Skeletal muscle tissue (tissue), 4 donors: ENCODE results near the gene ALDH16A1. TPM values are rescaled to one million over a fixed set of nuclear protein-coding genes. Genes with fewer than 3 reads are reported as not detected.
"Not testable (repeated sequence)": the region's sequence is repeated elsewhere in the genome, so short reads cannot be mapped to it uniquely, and the experiment has no call there.

Source experiments
- H3K27ac ChIP-seq: one replicate; pipeline ENCODE4 v1.7.0; 2013; ENCODE audit warnings: mild to moderate bottlenecking, low read depth, low read length, inconsistent platforms
- H3K27me3 ChIP-seq, 3 donors: one replicate each; pipeline ENCODE4 v1.7.0; 2013; ENCODE audit warnings: low read length in 3 of 3; ENCODE audit not compliant: control insufficient read depth in 3 of 3, insufficient read depth in 3 of 3
- H3K36me3 ChIP-seq, 3 donors: one replicate each; pipeline ENCODE4 v1.7.0; 2013; ENCODE audit warnings: low read length in 3 of 3; ENCODE audit not compliant: control insufficient read depth in 3 of 3, insufficient read depth in 3 of 3
- H3K4me1 ChIP-seq, 3 donors: one replicate each; pipeline ENCODE4 v1.7.0; 2013; ENCODE audit warnings: low read length in 3 of 3, mild to moderate bottlenecking in 3 of 3; ENCODE audit not compliant: control insufficient read depth in 3 of 3, insufficient read depth in 3 of 3
- H3K4me3 ChIP-seq, 3 donors: one replicate each; pipeline ENCODE4 v1.7.0; 2013; ENCODE audit warnings: low read length in 3 of 3
- H3K9ac ChIP-seq, 3 donors: one replicate each; pipeline ENCODE4 v1.7.0; 2013; ENCODE audit warnings: low read length in 3 of 3, mild to moderate bottlenecking in 3 of 3, moderate library complexity in 2 of 3, low read depth in 1 of 3
- H3K9me3 ChIP-seq, 3 donors: one replicate each; pipeline ENCODE4 v1.7.0; 2013; ENCODE audit warnings: low read length in 3 of 3; ENCODE audit not compliant: control insufficient read depth in 3 of 3
- total RNA-seq: library from RNA; depleted of rRNA; stranded (reverse); fragments of >200 nt; gene quantifications from one replicate; pipeline ENCODE4 v1.2.3, GENCODE V29; 2014
- donor health status: Osteomylitis.

Gene ALDH16A1
- total RNA-seq, 1 donor from 2014 or later, result 20.9 TPM

GRCh38 chr19:49469828-49470614 is 17.0 kb downstream of the ALDH16A1 start:
- Histone ChIP-seq H3K27ac (no peak overlapping the region), H3K4me3 (no peak overlapping the region), H3K9ac (no peak overlapping the region), H3K36me3 (peaks cover 3 to 5% (median 4%) of the 10 kb centered on the region in 3 donors), H3K4me1 (peaks cover 21 to 29% (median 25%) of the 10 kb centered on the region in 3 donors), H3K27me3 (no peaks in the 10 kb centered on the region), H3K9me3 (no peaks in the 10 kb centered on the region)

GRCh38 chr19:49470615-49470978 is 17.6 kb downstream of the ALDH16A1 start:
- no peak overlapping the region for H3K27ac ChIP-seq
- H3K4me1 ChIP-seq, result peaks cover 23 to 29% (median 27%) of the 10 kb centered on the region in 3 donors
- H3K4me3 ChIP-seq, result no peak overlapping the region
- no peaks in the 10 kb centered on the region for H3K9me3 ChIP-seq
- no peaks in the 10 kb centered on the region for H3K27me3 ChIP-seq
- H3K9ac ChIP-seq, result no peak overlapping the region
- peaks cover 2 to 4% (median 3%) of the 10 kb centered on the region in 3 donors for H3K36me3 ChIP-seq

- H3K36me3 ChIP-seq, result peaks cover 0 to 3% (median 0%) of the 10 kb centered on the region in 3 donors
- no peak overlapping the region for H3K27ac ChIP-seq
- no peaks in the 10 kb centered on the region for H3K9me3 ChIP-seq
- peak overlapping the region in 1 of 3 donors; percentile 3 for H3K9ac ChIP-seq
- peaks cover 23 to 29% (median 27%) of the 10 kb centered on the region in 3 donors for H3K4me1 ChIP-seq
- H3K4me3 ChIP-seq, result no peak overlapping the region
- H3K27me3 ChIP-seq, result no peaks in the 10 kb centered on the region
Observed at GRCh38 chr19:49472936-49473335, 19.9 kb downstream of the ALDH16A1 start.

- not testable (repeated sequence) for H3K27me3 ChIP-seq, H3K9me3 ChIP-seq, H3K36me3 ChIP-seq
- Histone ChIP-seq H3K4me1 (peaks cover 22 to 25% (median 25%) of the 10 kb centered on the region in 3 donors), H3K4me3 (peak overlapping the region; percentile 74 to 83 (median 78)), H3K27ac (peak overlapping the region; percentile 71), H3K9ac (peak overlapping the region; percentile 74 to 84 (median 74))
Observed at GRCh38 chr19:49473501-49473867, 20.5 kb downstream of the ALDH16A1 start.

GRCh38 chr19:49473868-49474541 is 21.0 kb downstream of the ALDH16A1 start, which contains the start of gene FLT3LG:
TSS of gene FLT3LG (plus strand) at chr19:49474215. CDS start at chr19:49474640, 425 bp downstream.
- Histone ChIP-seq H3K9me3 (no peaks in the 10 kb centered on the region), H3K9ac (peak within 1 kb of the TSS; percentile 74 to 84 (median 81)), H3K36me3 (no peaks in the 10 kb centered on the region), H3K4me1 (peaks cover 17 to 21% (median 21%) of the 10 kb centered on the region in 3 donors), H3K27me3 (no peaks in the 10 kb centered on the region), H3K27ac (peak within 1 kb of the TSS; percentile 71), H3K4me3 (peak within 1 kb of the TSS; percentile 74 to 83 (median 78))

- Histone ChIP-seq H3K27ac (peak overlapping the region; percentile 71), H3K36me3 (no peaks in the 10 kb centered on the region), H3K4me3 (peak overlapping the region; percentile 74 to 83 (median 78)), H3K4me1 (peaks cover 16 to 19% (median 18%) of the 10 kb centered on the region in 3 donors), H3K9me3 (no peaks in the 10 kb centered on the region), H3K9ac (peak overlapping the region; percentile 74 to 84 (median 81)), H3K27me3 (no peaks in the 10 kb centered on the region)
Observed at GRCh38 chr19:49474542-49474924, 21.5 kb downstream of the ALDH16A1 start.

- no peaks in the 10 kb centered on the region for H3K27me3 ChIP-seq
- H3K4me1 ChIP-seq, result peaks cover 16 to 18% (median 16%) of the 10 kb centered on the region in 3 donors
- H3K4me3 ChIP-seq, result peak overlapping the region in 2 of 3 donors; percentile 74 to 83
- no peaks in the 10 kb centered on the region for H3K36me3 ChIP-seq
- no peaks in the 10 kb centered on the region for H3K9me3 ChIP-seq
- peak overlapping the region in 1 of 3 donors; percentile 16 for H3K9ac ChIP-seq
- no peak overlapping the region for H3K27ac ChIP-seq
Observed at GRCh38 chr19:49475191-49475917, 22.3 kb downstream of the ALDH16A1 start.

- Histone ChIP-seq H3K27me3 (no peaks in the 10 kb centered on the region), H3K4me3 (no peak overlapping the region), H3K9ac (peak overlapping the region in 1 of 3 donors; percentile 25), H3K36me3 (no peaks in the 10 kb centered on the region), H3K9me3 (no peaks in the 10 kb centered on the region), H3K4me1 (peaks cover 16 to 18% (median 16%) of the 10 kb centered on the region in 3 donors), H3K27ac (no peak overlapping the region)
Observed at GRCh38 chr19:49475995-49476880, 23.2 kb downstream of the ALDH16A1 start.

GRCh38 chr19:49479975-49480628 is 27.1 kb downstream of the ALDH16A1 start:
- Histone ChIP-seq H3K9me3 (no peaks in the 10 kb centered on the region), H3K4me3 (no peak overlapping the region), H3K27me3 (no peaks in the 10 kb centered on the region), H3K27ac (no peak overlapping the region), H3K36me3 (no peaks in the 10 kb centered on the region), H3K9ac (no peak overlapping the region), H3K4me1 (peaks cover 0 to under 1% (median under 1%) of the 10 kb centered on the region in 3 donors)
